ENCODE results near the gene KRT82.

Gene KRT82

DNA sequence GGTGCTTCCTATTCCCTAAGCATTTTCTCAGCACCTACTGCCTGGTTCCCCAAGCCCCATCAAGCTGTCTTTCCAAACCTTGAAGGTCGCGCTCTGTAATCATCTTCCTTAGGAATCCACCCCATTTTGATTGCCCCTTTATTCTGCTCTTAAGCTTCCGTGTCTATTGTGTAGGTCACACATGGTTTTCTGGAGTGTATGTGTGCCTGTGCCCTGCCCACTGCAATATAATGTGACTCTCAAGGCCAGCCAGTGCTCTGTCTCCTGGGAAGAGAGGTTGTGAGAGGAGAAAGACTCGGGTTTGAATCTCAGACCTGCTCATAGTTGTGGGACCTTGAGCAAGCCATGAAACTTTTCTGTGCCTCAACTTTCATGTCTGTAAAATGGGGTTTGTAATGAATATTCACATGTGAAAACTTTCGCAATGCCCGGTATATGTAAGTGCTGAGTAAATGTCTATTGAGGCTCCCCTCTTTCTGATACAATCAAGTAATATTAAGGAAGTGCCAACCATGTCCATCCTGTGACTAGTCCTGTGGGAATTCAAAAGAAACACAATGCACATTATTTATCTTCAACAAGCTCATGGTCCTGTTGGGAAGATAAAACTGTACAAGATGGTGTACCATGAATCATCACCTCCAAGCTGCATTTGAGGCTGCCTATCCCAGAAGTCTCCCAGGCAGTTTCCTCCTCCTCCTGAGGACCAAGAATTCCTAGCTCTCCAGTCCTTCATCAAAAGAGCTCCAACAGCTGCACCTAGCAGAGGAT lies 28.8 kb upstream of the KRT82 start:
- POLR2A ChIA-PET, result no interaction called here
- peaks cover 0 to 30% (median 11%) of the 10 kb centered on the region in 5 experiments for H3K27me3 ChIP-seq (replicated peaks in 2 of 5; ENCODE audit: control insufficient read depth in 4 of 5, insufficient read depth in 5 of 5, low read length in 4 of 5)
- no peaks in the 10 kb centered on the region for H3K9me3 ChIP-seq (ENCODE audit: control extremely low read depth in 1 of 5, control insufficient read depth in 4 of 5, insufficient read depth in 2 of 5, low read depth in 1 of 5, low read length in 4 of 5)
- no peaks in the 10 kb centered on the region for H3K4me1 ChIP-seq (ENCODE audit: control extremely low read depth in 1 of 4, control insufficient read depth in 4 of 4, insufficient read depth in 4 of 4, low read length in 3 of 4)
- H3K36me3 ChIP-seq (ENCODE audit: control insufficient read depth in 4 of 4, insufficient read depth in 4 of 4, low read length in 3 of 4), result no peaks in the 10 kb centered on the region
- WGBS (ENCODE audit: insufficient coverage), result 100% methylated on average over 3 of the region's 6 CpGs
- H3K27ac ChIP-seq (ENCODE audit: insufficient read depth in 1 of 2, low read depth in 1 of 2, low read length in 2 of 2, poor library complexity in 1 of 2, severe bottlenecking in 2 of 2), result no peak overlapping the region
- no peak overlapping the region for H3K4me3 ChIP-seq (ENCODE audit: control insufficient read depth in 1 of 7, extremely low read depth in 1 of 7, insufficient read depth in 4 of 7, low read depth in 2 of 7, low read length in 6 of 7)
- no peak for DNase-seq
- CTCF ChIA-PET, result interaction anchor here (1.2 kb wide), 1 partner anchor 10 kb away, joined by 3 read pairs; no protein-coding TSS in a partner anchor

- H3K27me3 ChIP-seq (replicated peaks in 2 of 5; ENCODE audit: control insufficient read depth in 4 of 5, insufficient read depth in 5 of 5, low read length in 4 of 5), result peaks cover 0 to 36% (median 11%) of the 10 kb centered on the region in 5 experiments
- H3K4me1 ChIP-seq (ENCODE audit: control extremely low read depth in 1 of 4, control insufficient read depth in 4 of 4, insufficient read depth in 4 of 4, low read length in 3 of 4), result no peaks in the 10 kb centered on the region
- DNase-seq, result no peak
- CTCF ChIA-PET, result no interaction called here
- H3K27ac ChIP-seq (ENCODE audit: insufficient read depth in 1 of 2, low read depth in 1 of 2, low read length in 2 of 2, poor library complexity in 1 of 2, severe bottlenecking in 2 of 2), result no peak within 1 kb of the TSS
- H3K4me3 ChIP-seq (ENCODE audit: control insufficient read depth in 1 of 7, extremely low read depth in 1 of 7, insufficient read depth in 4 of 7, low read depth in 2 of 7, low read length in 6 of 7), result no peak within 1 kb of the TSS
- 92% methylated on average over 20 of the region's 20 CpGs for WGBS (ENCODE audit: insufficient coverage)
- POLR2A ChIA-PET, result no interaction called here
- no peaks in the 10 kb centered on the region for H3K36me3 ChIP-seq (ENCODE audit: control insufficient read depth in 4 of 4, insufficient read depth in 4 of 4, low read length in 3 of 4)
- no peaks in the 10 kb centered on the region for H3K9me3 ChIP-seq (ENCODE audit: control extremely low read depth in 1 of 5, control insufficient read depth in 4 of 5, insufficient read depth in 2 of 5, low read depth in 1 of 5, low read length in 4 of 5)
Measured at GRCh38 chr12:52434081-52434733, 28.1 kb upstream of the KRT82 start, which contains the start of gene KRT75. Gene KRT75, minus strand, starts transcription at chr12:52434371. Its CDS starts 67 bp downstream, at chr12:52434304.

DNA sequence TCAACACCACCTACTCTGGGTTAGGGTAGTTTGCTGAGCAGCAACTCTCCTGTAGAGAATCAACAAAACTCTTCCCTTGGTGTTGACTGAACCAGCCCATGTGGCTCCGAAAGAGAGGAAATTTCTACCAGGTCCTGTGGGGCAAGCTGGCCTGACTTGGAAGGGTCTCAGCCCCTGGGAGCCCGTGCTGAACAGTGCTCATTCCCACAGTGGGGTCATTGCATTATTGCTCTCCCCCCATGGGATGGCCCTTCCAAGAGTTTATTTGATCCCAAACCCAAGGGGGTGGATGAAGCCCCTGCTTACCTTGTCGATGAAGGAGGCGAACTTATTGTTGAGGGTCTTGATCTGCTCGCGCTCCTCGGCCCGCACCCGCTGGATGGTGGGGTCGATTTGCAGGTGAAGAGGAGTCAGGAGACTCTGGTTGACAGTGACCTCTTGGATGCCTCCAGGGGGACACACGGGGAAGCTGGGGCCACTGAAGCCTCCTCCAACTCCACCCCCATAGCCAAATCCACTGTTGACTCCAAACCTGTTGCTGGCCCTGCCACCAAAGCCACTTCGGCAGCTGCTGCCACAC lies 27.5 kb upstream of the KRT82 start:
- no peak for DNase-seq
- no peaks in the 10 kb centered on the region for H3K9me3 ChIP-seq (ENCODE audit: control extremely low read depth in 1 of 5, control insufficient read depth in 4 of 5, insufficient read depth in 2 of 5, low read depth in 1 of 5, low read length in 4 of 5)
- H3K36me3 ChIP-seq (ENCODE audit: control insufficient read depth in 4 of 4, insufficient read depth in 4 of 4, low read length in 3 of 4), result no peaks in the 10 kb centered on the region
- H3K4me1 ChIP-seq (ENCODE audit: control extremely low read depth in 1 of 4, control insufficient read depth in 4 of 4, insufficient read depth in 4 of 4, low read length in 3 of 4), result no peaks in the 10 kb centered on the region
- POLR2A ChIA-PET, result no interaction called here
- no peak overlapping the region for H3K27ac ChIP-seq (ENCODE audit: insufficient read depth in 1 of 2, low read depth in 1 of 2, low read length in 2 of 2, poor library complexity in 1 of 2, severe bottlenecking in 2 of 2)
- WGBS (ENCODE audit: insufficient coverage), result 97% methylated on average over 12 of the region's 12 CpGs
- CTCF ChIA-PET, result no interaction called here
- no peak overlapping the region for H3K4me3 ChIP-seq (ENCODE audit: control insufficient read depth in 1 of 7, extremely low read depth in 1 of 7, insufficient read depth in 4 of 7, low read depth in 2 of 7, low read length in 6 of 7)
- peaks cover 0 to 42% (median 7%) of the 10 kb centered on the region in 5 experiments for H3K27me3 ChIP-seq (replicated peaks in 2 of 5; ENCODE audit: control insufficient read depth in 4 of 5, insufficient read depth in 5 of 5, low read length in 4 of 5)

GRCh38 chr12:52432559-52433207 lies 26.5 kb upstream of the KRT82 start:
- H3K36me3 ChIP-seq (ENCODE audit: control insufficient read depth in 4 of 4, insufficient read depth in 4 of 4, low read length in 3 of 4), result no peaks in the 10 kb centered on the region
- ChIA-PET CTCF (no interaction called here), POLR2A (no interaction called here)
- peaks cover 0 to 48% (median 10%) of the 10 kb centered on the region in 5 experiments for H3K27me3 ChIP-seq (replicated peaks in 2 of 5; ENCODE audit: control insufficient read depth in 4 of 5, insufficient read depth in 5 of 5, low read length in 4 of 5)
- H3K9me3 ChIP-seq (ENCODE audit: control extremely low read depth in 1 of 5, control insufficient read depth in 4 of 5, insufficient read depth in 2 of 5, low read depth in 1 of 5, low read length in 4 of 5), result no peaks in the 10 kb centered on the region
- no peaks in the 10 kb centered on the region for H3K4me1 ChIP-seq (ENCODE audit: control extremely low read depth in 1 of 4, control insufficient read depth in 4 of 4, insufficient read depth in 4 of 4, low read length in 3 of 4)
- no peak overlapping the region for H3K4me3 ChIP-seq (ENCODE audit: control insufficient read depth in 1 of 7, extremely low read depth in 1 of 7, insufficient read depth in 4 of 7, low read depth in 2 of 7, low read length in 6 of 7)
- H3K27ac ChIP-seq (ENCODE audit: insufficient read depth in 1 of 2, low read depth in 1 of 2, low read length in 2 of 2, poor library complexity in 1 of 2, severe bottlenecking in 2 of 2), result no peak overlapping the region
- DNase-seq, result no peak
- WGBS (ENCODE audit: insufficient coverage), result 91% methylated on average over 6 of the region's 6 CpGs

DNA sequence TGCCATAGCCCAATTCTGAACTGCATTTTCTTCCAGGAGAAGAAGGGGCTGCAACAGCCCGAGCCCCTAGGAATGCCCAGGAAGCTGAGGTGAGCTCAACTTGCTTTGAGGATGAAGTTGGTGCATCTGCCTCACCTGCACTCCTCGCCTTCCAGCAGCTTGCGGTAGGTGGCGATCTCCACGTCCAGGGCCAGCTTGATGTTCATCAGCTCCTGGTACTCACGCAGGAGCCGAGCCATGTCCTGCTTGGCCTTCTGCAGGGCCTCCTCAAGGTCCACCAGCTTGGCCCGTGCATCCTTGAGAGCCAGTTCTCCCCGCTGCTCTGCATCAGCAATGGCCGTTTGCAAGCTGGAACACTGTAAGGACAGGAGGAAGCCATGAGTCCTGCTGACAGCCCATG lies 22.0 kb upstream of the KRT82 start:
- Histone ChIP-seq H3K36me3 (ENCODE audit: control insufficient read depth in 4 of 4, insufficient read depth in 4 of 4, low read length in 3 of 4) (no peaks in the 10 kb centered on the region), H3K9me3 (ENCODE audit: control extremely low read depth in 1 of 5, control insufficient read depth in 4 of 5, insufficient read depth in 2 of 5, low read depth in 1 of 5, low read length in 4 of 5) (no peaks in the 10 kb centered on the region), H3K27ac (ENCODE audit: insufficient read depth in 1 of 2, low read depth in 1 of 2, low read length in 2 of 2, poor library complexity in 1 of 2, severe bottlenecking in 2 of 2) (no peak overlapping the region), H3K27me3 (replicated peaks in 2 of 5; ENCODE audit: control insufficient read depth in 4 of 5, insufficient read depth in 5 of 5, low read length in 4 of 5) (peaks cover 0 to 41% (median 9%) of the 10 kb centered on the region in 5 experiments), H3K4me1 (ENCODE audit: control extremely low read depth in 1 of 4, control insufficient read depth in 4 of 4, insufficient read depth in 4 of 4, low read length in 3 of 4) (no peaks in the 10 kb centered on the region), H3K4me3 (ENCODE audit: control insufficient read depth in 1 of 7, extremely low read depth in 1 of 7, insufficient read depth in 4 of 7, low read depth in 2 of 7, low read length in 6 of 7) (no peak overlapping the region)
- POLR2A ChIA-PET, result no interaction called here
- CTCF ChIA-PET, result interaction anchor here (0.6 to 2.9 kb wide), 5 partner anchors 8 to 458 kb away, joined by 3 to 9 read pairs (median 4); no protein-coding TSS in a partner anchor
- 88% methylated on average over 10 of the region's 10 CpGs for WGBS (ENCODE audit: insufficient coverage)
- DNase-seq, result no peak

- H3K27me3 ChIP-seq (replicated peaks in 2 of 5; ENCODE audit: control insufficient read depth in 4 of 5, insufficient read depth in 5 of 5, low read length in 4 of 5), result peaks cover 0 to 35% (median 12%) of the 10 kb centered on the region in 5 experiments
- no peaks in the 10 kb centered on the region for H3K9me3 ChIP-seq (ENCODE audit: control extremely low read depth in 1 of 5, control insufficient read depth in 4 of 5, insufficient read depth in 2 of 5, low read depth in 1 of 5, low read length in 4 of 5)
- no peak for DNase-seq
- no peaks in the 10 kb centered on the region for H3K36me3 ChIP-seq (ENCODE audit: control insufficient read depth in 4 of 4, insufficient read depth in 4 of 4, low read length in 3 of 4)
- no peaks in the 10 kb centered on the region for H3K4me1 ChIP-seq (ENCODE audit: control extremely low read depth in 1 of 4, control insufficient read depth in 4 of 4, insufficient read depth in 4 of 4, low read length in 3 of 4)
- ChIA-PET CTCF (interaction anchor here (1.3 to 2.9 kb wide), 4 partner anchors 9 to 14 kb away, joined by 3 to 9 read pairs (median 4); no protein-coding TSS in a partner anchor), POLR2A (no interaction called here)
- no peak overlapping the region for H3K4me3 ChIP-seq (ENCODE audit: control insufficient read depth in 1 of 7, extremely low read depth in 1 of 7, insufficient read depth in 4 of 7, low read depth in 2 of 7, low read length in 6 of 7)
- H3K27ac ChIP-seq (ENCODE audit: insufficient read depth in 1 of 2, low read depth in 1 of 2, low read length in 2 of 2, poor library complexity in 1 of 2, severe bottlenecking in 2 of 2), result no peak overlapping the region
- no CpG with 5 or more reads among the region's 1 CpG for WGBS (ENCODE audit: insufficient coverage)
Measured at GRCh38 chr12:52427083-52427482, 20.9 kb upstream of the KRT82 start.

Measured in common myeloid progenitor, CD34-positive (primary cell).